Stimulated activated CD8-positive, alpha-beta memory T cell treated with anti-CD3 and anti-CD28 coated beads, Interleukin-7, amount 100 ng/mL, for 24 hours (primary cell): ENCODE measurements around the gene CHST11.

Experiments used
- DNase-seq: peaks from one replicate; pipeline ENCODE4 v3.0.0-alpha.2; 2020; ENCODE audit warnings: low read depth

CHST11 gene

GRCh38 chr12:104456417-104456949, at the start of gene CHST11:
Gene CHST11, plus strand, starts transcription at chr12:104456948.
- peak; percentile 50 for DNase-seq

- no peak for DNase-seq
These were observed 49.3 kb upstream of the CHST11 start for GRCh38 chr12:104407438-104407837.

- no peak for DNase-seq
These were observed 48.8 kb upstream of the CHST11 start for GRCh38 chr12:104407922-104408321.

GRCh38 chr12:104410326-104410725, 46.4 kb upstream of the CHST11 start:
- no peak for DNase-seq

- no peak for DNase-seq
These were observed 46.0 kb upstream of the CHST11 start for GRCh38 chr12:104410786-104411185.

- no peak for DNase-seq
These were observed 44.7 kb upstream of the CHST11 start for GRCh38 chr12:104411826-104412641.

GRCh38 chr12:104412681-104413080, 44.1 kb upstream of the CHST11 start:
- DNase-seq: no peak

GRCh38 chr12:104413330-104413729, 43.4 kb upstream of the CHST11 start:
- DNase-seq: no peak

- DNase-seq: no peak
These were observed 42.0 kb upstream of the CHST11 start for GRCh38 chr12:104414581-104415341.

GRCh38 chr12:104415342-104415980, 41.3 kb upstream of the CHST11 start:
- no peak for DNase-seq

- DNase-seq: no peak
These were observed 40.6 kb upstream of the CHST11 start for GRCh38 chr12:104416136-104416535.

GRCh38 chr12:104416585-104416984, 40.2 kb upstream of the CHST11 start:
- no peak for DNase-seq

GRCh38 chr12:104419717-104420116, 37.0 kb upstream of the CHST11 start:
- DNase-seq: no peak

- no peak for DNase-seq
These were observed 35.9 kb upstream of the CHST11 start for GRCh38 chr12:104420868-104421267.

GRCh38 chr12:104421343-104421742, 35.4 kb upstream of the CHST11 start:
- DNase-seq: no peak

- no peak for DNase-seq
These were observed 34.3 kb upstream of the CHST11 start for GRCh38 chr12:104422441-104422840.

- DNase-seq: no peak
These were observed 33.5 kb upstream of the CHST11 start for GRCh38 chr12:104423273-104423672.

- DNase-seq: no peak
These were observed 32.9 kb upstream of the CHST11 start for GRCh38 chr12:104423809-104424208.

GRCh38 chr12:104424955-104425354, 31.8 kb upstream of the CHST11 start:
- no peak for DNase-seq

GRCh38 chr12:104425614-104426013, 31.1 kb upstream of the CHST11 start:
- no peak for DNase-seq

- DNase-seq: no peak
These were observed 29.7 kb upstream of the CHST11 start for GRCh38 chr12:104426926-104427546.

- no peak for DNase-seq
These were observed 29.2 kb upstream of the CHST11 start for GRCh38 chr12:104427547-104427938.
